ENCODE measurements around the gene PJA1.

PJA1 gene

GRCh38 chrX:69155786-69156520, 9.3 kb downstream of the PJA1 start:
- Histone ChIP-seq H3K4me2 (ENCODE audit: low read length) (no peak overlapping the region), H3K4me3 (ENCODE audit: low read length) (no peak overlapping the region), H3F3A (ENCODE audit: control insufficient read depth, insufficient read depth) (no peaks in the 10 kb centered on the region), H3K9me2 (replicated peaks; ENCODE audit: control insufficient read depth, low read length) (no peaks in the 10 kb centered on the region), H3K36me3 (ENCODE audit: control insufficient read depth, low read length) (no peaks in the 10 kb centered on the region), H3K79me2 (ENCODE audit: control insufficient read depth, low read length) (no peaks in the 10 kb centered on the region), H3K4me1 (ENCODE audit: control insufficient read depth, low read length) (no peaks in the 10 kb centered on the region), H3K9me3 (ENCODE audit: control insufficient read depth, insufficient read depth, low read length) (no peaks in the 10 kb centered on the region), H3K27ac (ENCODE audit: low read depth, low read length) (no peak overlapping the region), H4K20me1 (ENCODE audit: control insufficient read depth, insufficient read depth, low read depth, low read length) (no peaks in the 10 kb centered on the region), H3K27me3 (ENCODE audit: control insufficient read depth, low read length) (no peaks in the 10 kb centered on the region)
- TF ChIP-seq CTCF (IDR thresholded peaks at IDR 0.05; ENCODE audit: low read depth, low read length, poor library complexity, severe bottlenecking) (no peak), EZH2phosphoT487 (IDR thresholded peaks at IDR 0.05; ENCODE audit: borderline replicate concordance, low read length) (no peak)

- no peaks in the 10 kb centered on the region for H3K9me3 ChIP-seq (ENCODE audit: control insufficient read depth, insufficient read depth, low read length)
- H3K79me2 ChIP-seq (ENCODE audit: control insufficient read depth, low read length), result no peaks in the 10 kb centered on the region
- no peaks in the 10 kb centered on the region for H3K4me1 ChIP-seq (ENCODE audit: control insufficient read depth, low read length)
- H3K27me3 ChIP-seq (ENCODE audit: control insufficient read depth, low read length), result no peaks in the 10 kb centered on the region
- no peaks in the 10 kb centered on the region for H3F3A ChIP-seq (ENCODE audit: control insufficient read depth, insufficient read depth)
- TF ChIP-seq EZH2phosphoT487 (IDR thresholded peaks at IDR 0.05; ENCODE audit: borderline replicate concordance, low read length) (no peak), CTCF (IDR thresholded peaks at IDR 0.05; ENCODE audit: low read depth, low read length, poor library complexity, severe bottlenecking) (no peak)
- H3K27ac ChIP-seq (ENCODE audit: low read depth, low read length), result no peak overlapping the region
- no peaks in the 10 kb centered on the region for H3K36me3 ChIP-seq (ENCODE audit: control insufficient read depth, low read length)
- no peaks in the 10 kb centered on the region for H4K20me1 ChIP-seq (ENCODE audit: control insufficient read depth, insufficient read depth, low read depth, low read length)
- H3K4me2 ChIP-seq (ENCODE audit: low read length), result no peak overlapping the region
- no peak overlapping the region for H3K4me3 ChIP-seq (ENCODE audit: low read length)
- no peaks in the 10 kb centered on the region for H3K9me2 ChIP-seq (replicated peaks; ENCODE audit: control insufficient read depth, low read length)
These were observed 11.2 kb downstream of the PJA1 start for GRCh38 chrX:69154051-69154450.

- Histone ChIP-seq H3K79me2 (ENCODE audit: control insufficient read depth, low read length) (no peaks in the 10 kb centered on the region), H3K36me3 (ENCODE audit: control insufficient read depth, low read length) (no peaks in the 10 kb centered on the region), H4K20me1 (ENCODE audit: control insufficient read depth, insufficient read depth, low read depth, low read length) (no peaks in the 10 kb centered on the region), H3K9me2 (replicated peaks; ENCODE audit: control insufficient read depth, low read length) (no peaks in the 10 kb centered on the region), H3K27ac (ENCODE audit: low read depth, low read length) (no peak overlapping the region), H3F3A (ENCODE audit: control insufficient read depth, insufficient read depth) (no peaks in the 10 kb centered on the region), H3K4me1 (ENCODE audit: control insufficient read depth, low read length) (no peaks in the 10 kb centered on the region), H3K9me3 (ENCODE audit: control insufficient read depth, insufficient read depth, low read length) (no peaks in the 10 kb centered on the region), H3K4me2 (ENCODE audit: low read length) (no peak overlapping the region), H3K27me3 (ENCODE audit: control insufficient read depth, low read length) (no peaks in the 10 kb centered on the region), H3K4me3 (ENCODE audit: low read length) (no peak overlapping the region)
- no peak for TF ChIP-seq EZH2phosphoT487 (IDR thresholded peaks at IDR 0.05; ENCODE audit: borderline replicate concordance, low read length)
- TF ChIP-seq CTCF (IDR thresholded peaks at IDR 0.05; ENCODE audit: low read depth, low read length, poor library complexity, severe bottlenecking), result no peak
These were observed 12.1 kb downstream of the PJA1 start for GRCh38 chrX:69153060-69153730.
